H54 (cell line): ENCODE measurements around the gene METTL9.
"Not testable (repeated sequence)": the region's sequence is repeated elsewhere in the genome, so short reads cannot be mapped to it uniquely, and the experiment has no call there.

Experiments
- DNase-seq: peaks from one replicate; pipeline ENCODE4 v3.0.0; 2011; ENCODE audit warnings: low spot score, mixed read lengths; ENCODE audit not compliant: insufficient read length
- FAIRE-seq: peaks from 3 replicates; lab custom pipeline; 2011; peaks lifted over from hg19 to GRCh38; lab: Jason Lieb, UNC
- POLR2A ChIP-seq: IDR thresholded peaks from 2 replicates; pipeline ENCODE4 v1.6.1; 2011; ENCODE audit warnings: low read depth, mild to moderate bottlenecking, low read length

Gene METTL9

DNA sequence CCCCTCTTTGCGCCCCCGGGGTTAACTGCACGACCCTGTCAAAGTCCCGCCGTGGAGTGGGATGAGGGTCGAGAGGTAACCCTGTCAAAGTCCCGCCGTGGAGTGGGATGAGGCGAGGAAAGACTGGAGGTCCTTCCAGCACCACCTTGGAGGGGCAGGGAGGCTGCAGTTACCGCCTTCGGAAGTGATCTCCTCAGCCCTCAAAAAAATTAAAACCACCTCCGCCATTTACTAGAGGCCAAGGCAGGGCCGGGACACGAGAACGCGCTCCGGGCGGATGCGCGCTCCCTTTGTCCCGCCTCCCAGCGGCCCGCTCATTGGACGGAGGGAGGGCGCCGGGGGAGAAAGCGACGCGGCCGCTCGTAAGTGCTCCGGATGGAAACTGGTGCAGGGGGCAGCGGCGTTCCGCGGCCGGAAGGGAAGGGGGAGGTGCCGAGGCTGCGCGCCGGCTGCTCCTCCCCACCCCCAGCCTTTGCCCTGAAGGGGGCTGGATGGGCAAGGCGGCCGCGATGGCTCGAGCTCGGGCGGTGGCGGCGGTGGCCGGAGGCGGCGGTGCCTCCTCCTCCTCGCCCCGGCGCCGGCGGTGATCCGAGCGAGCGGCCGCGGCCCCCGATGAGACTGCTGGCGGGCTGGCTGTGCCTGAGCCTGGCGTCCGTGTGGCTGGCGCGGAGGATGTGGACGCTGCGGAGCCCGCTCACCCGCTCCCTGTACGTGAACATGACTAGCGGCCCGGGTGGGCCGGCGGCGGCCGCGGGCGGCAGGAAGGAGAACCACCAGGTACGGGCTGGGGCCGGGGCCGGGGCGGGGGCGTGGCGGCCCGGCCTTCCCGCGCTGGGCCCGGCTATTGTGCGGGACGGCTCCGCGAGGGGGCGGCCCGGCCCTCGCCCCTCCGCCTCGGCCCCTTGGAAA is at the start of gene METTL9:
Gene METTL9 (plus strand): TSS at position 456 of the 909 bp plus-strand sequence. CDS start 157 bp downstream, at position 613.
- TF ChIP-seq POLR2A, result peak; percentile 85
- DNase-seq (peak; percentile 87), FAIRE-seq (peak; percentile 78)

DNA sequence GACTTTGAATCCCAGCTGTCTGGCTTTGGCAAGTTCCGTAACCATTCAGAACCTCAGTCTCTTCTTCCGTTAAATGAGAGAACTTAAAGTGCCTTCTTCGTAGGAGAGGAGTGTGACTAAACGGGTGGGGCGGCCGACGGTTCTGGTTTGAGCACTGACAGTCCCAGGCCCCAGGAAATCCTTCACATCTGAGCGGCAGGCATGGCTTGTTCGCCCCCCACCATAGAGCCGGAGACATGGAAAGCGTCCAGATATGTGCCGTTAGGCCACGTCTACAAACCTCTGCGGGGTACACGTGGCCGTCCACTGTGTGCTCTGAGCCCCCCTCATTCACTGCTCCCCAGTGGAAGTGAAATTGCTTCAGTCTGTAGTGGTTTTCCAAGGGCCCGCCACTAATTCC is 49.4 kb upstream of the METTL9 start:
- not testable (repeated sequence) for DNase-seq, FAIRE-seq

DNA sequence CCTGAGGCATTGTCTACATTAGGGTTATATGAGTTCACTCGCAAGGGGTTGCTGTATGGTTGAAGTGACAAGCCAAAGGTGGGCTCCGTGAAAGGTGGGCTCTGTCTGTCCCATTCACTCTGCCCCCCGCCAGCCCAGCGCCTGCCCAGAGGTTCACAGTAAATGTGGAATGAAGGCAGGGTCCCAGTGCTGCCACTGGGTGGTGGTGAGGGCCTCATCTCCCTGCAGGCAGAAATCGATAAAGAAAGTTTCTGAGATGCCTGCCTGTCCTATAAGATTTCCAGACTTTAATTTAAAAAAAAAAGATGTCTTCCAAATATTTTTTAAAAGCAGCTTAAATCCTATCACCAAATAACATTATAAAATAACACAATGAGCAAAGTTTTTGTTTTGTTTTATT is 48.9 kb upstream of the METTL9 start:
- not testable (repeated sequence) for DNase-seq, FAIRE-seq

DNA sequence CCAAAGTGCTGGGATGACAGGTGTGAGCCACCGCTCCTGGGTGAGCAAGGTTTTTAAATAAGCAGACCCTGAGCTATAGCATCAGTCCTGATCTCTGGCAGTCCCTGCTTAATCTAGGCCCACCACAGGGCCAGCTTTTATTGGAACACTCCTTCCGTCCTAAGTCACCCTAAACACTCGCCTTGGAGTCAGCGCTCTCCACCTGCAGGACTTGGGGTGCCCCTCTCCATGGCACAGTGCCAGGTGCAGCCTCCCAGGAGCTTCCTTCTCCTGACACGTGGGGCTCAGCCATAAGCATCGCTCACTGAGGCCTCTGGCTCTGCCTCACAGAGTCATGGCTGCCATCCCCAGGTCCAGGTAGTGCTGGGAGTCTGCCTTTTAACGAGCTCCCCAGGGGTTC is 48.3 kb upstream of the METTL9 start:
- not testable (repeated sequence) for DNase-seq, FAIRE-seq

DNA sequence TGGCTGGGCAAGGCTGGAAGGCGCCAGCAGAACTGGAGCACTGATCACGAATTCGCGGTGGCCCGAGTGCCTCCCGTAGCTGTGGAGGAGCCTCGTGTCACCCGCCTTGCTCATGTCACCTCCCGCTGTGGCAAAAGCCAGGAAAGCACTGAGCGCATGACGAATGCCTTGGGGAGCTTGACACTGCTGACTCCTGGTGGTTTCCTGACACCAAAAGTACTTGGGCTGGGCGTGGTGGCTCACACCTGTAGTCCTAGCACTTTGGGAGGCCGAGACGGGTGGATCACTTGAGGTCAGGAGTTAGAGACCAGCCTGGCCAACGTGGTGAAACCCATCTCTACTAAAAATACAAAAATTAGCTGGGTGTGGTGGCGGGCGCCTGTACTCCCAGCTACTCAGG is 47.8 kb upstream of the METTL9 start:
- FAIRE-seq, DNase-seq: not testable (repeated sequence)

DNA sequence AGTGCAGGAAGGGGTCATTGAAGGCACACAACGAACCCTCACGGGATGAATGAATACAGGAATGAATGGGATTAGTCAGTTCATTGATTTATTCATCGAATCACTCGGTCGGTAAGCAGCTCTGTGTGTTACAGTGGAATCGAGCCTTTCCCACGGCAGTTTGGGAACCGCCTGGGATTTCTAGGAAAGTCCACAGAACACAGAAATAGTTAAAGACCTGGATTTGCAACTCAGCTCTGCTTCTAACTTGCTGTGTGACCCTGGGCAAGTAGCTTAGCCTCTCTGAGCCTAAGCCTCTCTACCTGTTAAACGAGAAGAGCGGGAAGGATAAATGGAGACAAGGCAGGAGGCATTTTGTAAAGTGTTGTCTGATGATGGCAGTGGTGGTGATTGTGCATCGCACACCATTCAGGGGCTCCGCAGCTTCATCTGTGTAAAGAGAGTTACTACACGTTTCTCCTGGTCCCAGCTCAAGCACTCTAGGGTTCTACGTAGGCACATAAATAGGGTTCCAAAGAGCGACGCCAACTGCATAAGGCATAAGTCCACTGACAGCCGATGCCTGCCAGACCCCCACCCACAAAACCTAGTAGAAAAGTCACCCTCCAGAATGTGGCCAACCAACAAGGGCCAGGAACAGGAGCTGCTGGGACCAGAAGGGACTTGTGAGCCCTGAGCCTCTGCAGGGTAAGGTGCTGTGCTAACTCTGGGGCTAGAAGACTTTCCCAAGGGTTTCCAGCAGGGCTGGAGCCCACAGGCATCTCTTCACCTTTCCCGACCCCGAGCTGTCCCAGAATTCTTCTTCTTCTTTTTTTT is 45.7 kb upstream of the METTL9 start:
- DNase-seq, FAIRE-seq: not testable (repeated sequence)

DNA sequence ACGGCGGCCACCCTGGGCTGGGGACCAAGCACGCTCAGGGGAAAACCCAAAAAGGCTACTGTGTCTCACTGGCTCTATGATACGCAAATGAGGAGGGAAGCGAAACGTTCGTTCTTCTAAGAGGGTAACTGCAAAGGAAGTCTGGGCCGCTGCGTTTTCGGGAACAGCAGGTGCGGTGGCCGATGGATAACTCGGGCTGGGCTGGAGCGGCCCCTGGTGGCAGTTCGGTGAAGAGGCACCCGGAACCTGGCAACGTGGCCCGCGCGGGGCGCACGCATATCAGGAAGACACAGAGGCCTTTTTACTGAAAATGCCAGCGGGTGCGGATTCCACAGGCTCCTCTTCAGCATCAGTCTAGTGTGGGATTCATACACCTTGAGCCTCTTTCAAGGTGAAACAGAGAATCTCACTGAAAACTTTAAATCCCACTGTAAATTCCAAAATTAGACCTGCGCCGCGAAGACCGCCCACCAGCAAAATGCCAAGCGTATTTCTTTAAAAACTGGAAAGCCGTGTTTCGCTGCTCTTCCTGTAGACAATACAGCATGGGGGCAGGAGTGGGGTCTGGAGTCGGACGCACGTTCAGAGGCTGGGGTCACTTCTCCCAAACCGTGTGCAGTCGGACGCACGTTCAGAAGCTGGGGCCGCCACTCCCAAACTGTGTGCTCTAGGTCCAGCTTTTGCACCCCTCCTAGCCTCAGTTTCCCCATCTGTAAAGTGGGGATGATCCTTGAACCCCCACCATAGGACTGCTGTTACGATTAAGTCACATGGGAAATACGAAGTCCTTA is 44.4 kb upstream of the METTL9 start:
- DNase-seq (peak; percentile 54), FAIRE-seq (no peak)

DNA sequence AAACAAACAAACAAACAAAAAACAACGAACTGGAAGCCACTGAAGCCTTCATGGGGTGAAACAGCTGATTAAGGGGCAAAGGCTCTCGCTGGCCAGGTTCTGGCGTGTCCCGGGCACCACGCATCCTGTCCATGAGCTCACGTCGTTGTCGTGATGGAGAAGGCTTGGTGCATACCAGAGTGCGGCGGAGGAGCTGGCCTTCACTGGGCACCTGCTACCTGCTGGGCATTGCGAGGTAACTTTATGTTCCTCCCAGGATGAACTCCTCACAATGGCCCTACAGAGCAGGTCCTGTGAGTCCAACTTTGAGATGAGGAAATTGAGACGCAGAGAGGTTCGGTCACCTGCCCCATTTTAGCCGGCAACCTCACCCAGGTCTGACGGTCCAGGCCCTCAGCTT is 43.8 kb upstream of the METTL9 start:
- not testable (repeated sequence) for DNase-seq, FAIRE-seq

More for the DNA sequence above, 44.4 kb upstream of the METTL9 start:
- TF ChIP-seq POLR2A, result no peak

DNA sequence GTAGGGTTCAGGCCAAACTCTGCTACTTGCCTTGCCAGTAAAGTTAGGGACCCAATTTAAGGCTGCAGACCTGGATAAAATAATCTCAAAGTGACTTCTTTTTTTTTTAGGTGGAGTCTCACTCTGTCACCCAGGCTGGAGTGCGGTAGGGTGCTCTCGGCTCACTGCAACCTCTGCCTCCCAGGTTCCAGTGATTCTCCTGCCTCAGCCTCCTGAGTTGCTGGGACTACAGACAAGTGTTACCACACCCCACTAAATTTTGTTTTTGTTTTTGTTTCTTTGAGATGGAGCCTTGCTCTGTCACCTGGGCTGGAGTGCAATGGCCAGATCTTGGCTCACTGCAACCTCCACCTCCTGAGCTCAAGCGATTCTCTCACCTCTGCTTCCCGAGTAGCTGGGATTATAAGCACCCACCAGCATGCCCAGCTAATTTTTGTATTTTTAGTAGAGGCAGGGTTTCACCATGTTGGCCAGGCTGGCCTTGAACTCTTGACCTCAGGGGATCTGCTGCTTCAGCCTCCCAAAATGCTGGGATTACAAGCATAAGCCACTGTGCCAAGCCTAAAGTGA is 43.3 kb upstream of the METTL9 start:
- DNase-seq, FAIRE-seq: not testable (repeated sequence)

DNA sequence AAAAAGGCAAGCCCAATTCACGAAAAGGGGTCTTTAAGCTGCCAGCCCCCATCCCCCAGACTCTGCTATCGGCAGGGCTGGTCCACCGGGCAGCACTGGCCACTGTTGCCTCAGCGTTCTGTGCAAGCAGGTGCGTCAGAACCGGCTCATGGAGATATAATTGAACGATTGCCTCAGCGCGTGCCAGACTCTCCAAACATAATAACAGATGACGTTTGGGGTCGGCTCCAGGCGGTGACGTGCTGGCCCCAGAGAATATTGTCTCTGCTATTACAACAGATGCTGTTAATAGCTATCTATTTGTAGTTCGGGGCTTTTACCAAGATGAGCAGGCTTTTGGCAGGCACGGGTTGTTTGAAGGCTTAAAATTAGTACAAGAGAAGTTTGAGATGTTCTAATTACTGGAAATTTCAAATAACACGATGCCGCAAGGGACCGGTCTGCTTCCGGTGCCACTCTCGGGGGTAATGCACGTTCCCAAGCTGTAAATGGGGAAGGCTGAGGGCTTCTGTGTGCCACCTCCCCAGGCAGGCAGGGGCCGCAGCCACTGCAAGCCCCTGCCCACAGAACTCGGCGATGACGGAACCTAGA is 42.6 kb upstream of the METTL9 start:
- not testable (repeated sequence) for FAIRE-seq, DNase-seq

DNA sequence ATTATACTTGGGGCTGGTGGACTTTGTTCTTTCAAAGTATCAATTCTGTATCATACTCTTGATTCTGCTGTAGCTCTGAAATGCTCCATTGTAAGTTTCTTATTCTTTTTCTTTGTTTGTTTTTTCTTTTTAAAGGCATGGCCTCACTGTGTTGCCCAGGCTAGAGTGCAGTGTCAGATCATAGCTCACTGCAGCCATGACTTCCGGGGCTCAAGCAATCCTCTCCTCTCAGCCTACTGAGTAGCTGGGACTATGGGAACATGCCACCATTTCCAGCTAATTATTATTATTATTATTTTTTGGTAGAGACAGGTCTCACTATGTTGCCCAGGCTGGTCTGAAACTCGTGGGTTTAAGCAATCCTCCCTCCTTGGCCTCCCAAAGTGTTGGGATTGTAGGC is 38.9 kb upstream of the METTL9 start:
- DNase-seq, result no peak
- no peak for TF ChIP-seq POLR2A
- FAIRE-seq, result no peak

DNA sequence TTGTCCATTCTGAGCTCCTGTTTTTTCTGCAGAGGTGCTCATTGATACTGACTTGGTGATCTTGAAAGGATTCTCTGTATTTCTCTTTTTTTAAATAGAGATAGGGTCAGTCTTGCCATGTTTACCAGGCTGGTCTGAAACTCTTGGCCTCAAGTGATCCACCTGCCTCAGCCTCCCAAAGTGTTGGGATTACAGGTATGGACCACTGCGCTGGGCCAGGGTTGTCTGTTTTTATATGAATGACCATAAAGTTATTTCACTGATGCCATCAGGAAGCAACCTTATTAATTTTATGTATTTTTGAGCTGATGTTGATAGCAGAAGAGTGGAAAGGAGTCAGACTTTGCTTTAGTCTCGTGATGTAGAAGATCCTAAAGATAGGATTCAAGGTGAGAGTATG is 35.7 kb upstream of the METTL9 start:
- no peak for TF ChIP-seq POLR2A
- DNase-seq (no peak), FAIRE-seq (no peak)

DNA sequence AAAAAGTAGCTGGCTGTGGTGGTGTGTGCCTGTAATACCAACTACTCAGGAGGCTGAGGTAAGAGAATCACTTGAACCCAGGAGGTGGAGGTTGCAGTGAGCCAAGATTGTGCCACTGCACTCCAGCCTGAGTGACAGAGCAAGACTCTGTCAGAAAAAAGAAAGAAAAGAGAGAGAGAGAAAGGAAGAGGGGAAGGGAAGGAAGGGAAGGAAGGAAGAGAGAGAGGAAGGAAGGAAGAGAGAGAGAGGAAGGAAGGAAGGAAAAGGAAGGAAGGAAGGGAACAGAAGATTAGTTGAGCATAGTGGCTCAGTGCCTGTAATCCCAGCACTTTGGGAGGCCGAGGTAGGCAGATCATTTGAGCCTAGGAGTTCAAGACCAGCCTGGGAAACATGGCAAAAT is 35.0 kb upstream of the METTL9 start:
- not testable (repeated sequence) for FAIRE-seq, DNase-seq

DNA sequence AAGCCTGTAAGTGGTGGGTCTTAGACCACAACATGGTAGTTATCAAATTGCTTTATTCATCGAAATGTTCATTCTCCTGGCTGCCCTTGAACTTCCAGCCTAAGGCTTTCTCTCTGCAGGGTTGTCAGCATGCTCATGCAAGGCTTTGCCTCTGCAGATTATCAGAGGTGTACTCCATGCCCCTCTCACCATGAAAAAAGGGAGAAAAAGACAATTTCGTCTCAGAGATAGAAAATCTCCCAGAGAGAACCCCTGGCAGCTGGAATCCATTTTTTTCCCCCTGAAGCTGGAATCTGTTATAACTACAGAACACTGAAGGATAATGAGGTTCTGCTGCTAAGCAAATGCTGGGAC is 33.9 kb upstream of the METTL9 start:
- no peak for FAIRE-seq
- DNase-seq, result no peak
- TF ChIP-seq POLR2A, result no peak
